ENCODE data around the gene KRTAP17-1.
"Not testable (repeated sequence)": the region's sequence is repeated elsewhere in the genome, so short reads cannot be mapped to it uniquely, and the experiment has no call there.

Gene KRTAP17-1
- total RNA-seq, result 0 reads per million in 2 donors

DNA sequence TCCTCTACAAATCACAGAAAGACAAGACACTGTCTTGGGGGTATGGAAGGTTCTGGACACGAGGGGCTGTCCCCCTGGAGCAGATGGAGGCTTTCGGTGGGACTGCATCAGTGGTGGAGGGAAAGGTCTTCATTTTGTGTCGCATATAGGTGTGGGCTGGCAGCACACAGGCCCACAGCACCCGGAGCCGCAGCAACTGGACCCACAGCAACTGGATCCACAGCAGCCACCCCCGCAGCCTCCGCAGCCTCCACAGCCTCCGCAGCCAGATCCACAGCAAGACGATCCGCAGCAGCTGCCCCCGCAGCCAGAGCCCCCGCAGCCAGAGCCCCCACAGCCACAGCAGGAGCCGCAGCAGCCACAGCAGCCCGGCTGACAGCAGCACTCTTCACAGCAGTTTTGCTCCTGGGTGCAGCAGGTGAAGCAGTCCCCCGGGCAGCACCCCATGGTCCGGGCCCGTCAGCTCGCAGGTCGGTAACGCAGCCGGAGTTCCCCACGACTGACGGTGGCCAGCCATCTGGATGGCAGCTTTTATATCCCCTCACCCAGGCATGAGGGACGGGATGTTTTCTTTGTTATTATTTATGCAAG lies at the start of gene KRTAP17-1:
TSS of gene KRTAP17-1 (minus strand) at position 507 of the 591 bp plus-strand sequence. CDS start at position 447, 60 bp downstream.
- no peak for DNase-seq

GRCh38 chr17:41363881-41364280 lies 48.4 kb upstream of the KRTAP17-1 start:
- no peak for DNase-seq

DNA sequence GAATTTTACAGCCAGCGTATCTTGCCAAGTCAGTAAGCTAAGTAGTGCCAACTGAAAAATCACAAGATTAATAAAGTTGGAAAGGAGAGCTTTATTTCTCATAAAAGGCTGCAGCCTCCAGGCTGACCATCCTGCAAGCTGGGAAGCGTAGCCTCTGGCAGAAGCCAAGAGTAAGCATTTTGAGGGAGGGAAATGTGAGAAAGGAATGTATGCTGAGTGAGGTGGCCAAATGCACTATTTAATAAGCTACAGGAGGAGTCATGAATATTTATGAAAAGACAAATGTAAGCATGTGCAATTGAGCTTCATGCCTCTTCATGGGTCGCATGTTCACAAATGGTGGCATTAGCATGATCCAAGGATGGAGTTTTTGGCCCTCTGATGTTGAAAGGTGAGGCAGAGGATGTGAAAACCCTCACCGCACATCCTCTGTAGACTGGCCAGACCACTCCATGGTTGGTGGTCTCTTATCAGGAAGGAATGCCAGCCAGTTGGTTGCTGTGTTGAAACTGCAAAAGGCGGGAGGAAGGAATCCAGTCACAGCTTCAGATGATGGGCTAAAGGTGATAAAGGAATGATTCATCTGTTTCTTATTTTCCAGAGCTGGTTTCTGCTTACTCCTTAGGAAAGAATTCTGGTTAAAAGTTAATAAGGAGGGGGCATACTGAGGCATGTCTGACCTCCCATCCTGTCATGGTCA lies 44.9 kb upstream of the KRTAP17-1 start:
- no peak for DNase-seq

DNA sequence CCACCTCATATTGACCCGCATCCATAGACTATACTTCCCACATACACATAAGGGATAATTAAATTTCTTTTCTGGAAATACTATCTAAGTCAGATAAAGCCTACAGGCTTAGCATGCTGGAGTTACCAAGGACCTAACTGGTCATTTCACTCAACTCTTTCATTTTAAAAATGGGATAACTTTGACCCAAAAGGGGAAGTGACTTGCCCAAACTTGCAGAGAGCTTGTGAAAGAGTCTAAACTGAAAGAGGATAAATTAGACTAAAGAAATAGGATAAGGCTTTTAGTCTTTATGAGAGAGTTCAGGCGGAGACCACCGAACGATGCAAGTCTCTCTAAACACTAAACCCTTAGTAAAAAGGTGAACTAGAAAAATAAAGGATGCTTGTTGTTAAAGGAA lies 39.0 kb upstream of the KRTAP17-1 start:
- DNase-seq, result no peak

GRCh38 chr17:41352597-41353366 lies 37.3 kb upstream of the KRTAP17-1 start:
- DNase-seq, result no peak

- no peak for DNase-seq
Observed at GRCh38 chr17:41351177-41351576, 35.7 kb upstream of the KRTAP17-1 start.

DNA sequence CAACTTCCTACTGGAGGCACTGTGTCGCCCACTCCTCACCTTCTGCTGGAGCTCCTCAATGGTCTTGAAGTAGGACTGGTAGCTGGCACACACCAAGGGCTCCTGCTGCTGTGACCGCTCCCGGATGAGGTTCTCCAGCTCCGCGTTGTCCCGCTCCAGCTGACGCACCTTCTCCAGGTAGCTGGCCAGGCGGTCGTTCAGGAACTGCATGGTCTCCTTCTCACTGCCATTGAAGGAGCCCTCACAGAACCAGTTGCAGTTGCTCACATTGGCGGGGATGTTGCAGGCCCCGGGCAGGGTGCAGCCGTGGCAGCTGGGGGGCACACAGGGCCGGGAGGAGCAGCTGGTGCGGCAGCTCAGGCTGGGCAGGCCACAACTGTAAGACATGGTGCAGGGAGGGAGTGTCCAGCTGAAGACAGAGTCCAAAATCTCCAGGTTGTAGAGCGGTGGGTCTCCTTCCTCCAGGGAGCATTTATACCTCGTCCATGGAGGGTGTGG lies 34.9 kb upstream of the KRTAP17-1 start, which contains the start of gene KRT33A:
TSS of gene KRT33A (minus strand) at position 448 of the 498 bp plus-strand sequence. CDS start at position 387, 61 bp downstream.
- DNase-seq, result not testable (repeated sequence)

DNA sequence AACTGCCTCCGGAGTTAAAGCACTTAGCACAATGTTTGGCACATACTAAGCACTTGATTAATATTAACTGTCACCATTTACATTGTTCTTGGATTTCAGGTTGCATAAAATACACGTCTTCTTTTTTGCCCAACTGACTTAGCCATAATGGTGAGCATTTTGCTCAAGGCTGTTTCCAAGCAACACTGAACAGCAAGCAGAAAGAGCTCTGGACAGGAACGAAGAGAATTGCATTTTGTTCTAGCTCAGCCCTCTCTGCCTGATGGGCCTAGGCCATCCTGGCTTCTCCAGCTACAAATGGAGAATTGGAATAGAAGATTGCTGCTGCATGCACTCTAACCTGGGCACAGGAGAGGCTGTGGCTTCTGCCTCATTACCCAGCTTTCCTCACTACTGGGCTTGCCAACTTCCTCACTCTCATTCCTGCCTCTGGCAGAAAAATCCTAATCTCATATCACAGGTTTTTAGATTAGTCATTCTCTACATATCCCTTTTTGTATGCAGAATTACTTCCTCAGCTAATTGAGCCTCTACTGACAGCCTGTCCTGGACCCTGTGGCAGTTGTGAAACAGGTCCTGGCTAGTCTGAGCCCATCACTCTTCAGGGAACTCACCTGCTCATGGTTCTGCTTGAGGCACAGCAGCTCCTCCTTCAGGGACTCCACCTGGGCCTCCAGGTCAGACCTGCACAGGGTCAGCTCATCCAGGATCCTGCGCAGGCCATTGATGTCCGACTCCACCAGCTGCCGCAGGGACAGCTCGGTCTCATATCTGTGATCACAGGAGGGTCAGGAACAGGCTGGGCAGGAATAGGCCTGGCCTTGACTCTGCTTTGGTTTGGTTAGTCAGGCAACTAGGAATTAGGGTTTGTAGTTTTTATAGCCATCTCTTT lies 32.6 kb upstream of the KRTAP17-1 start:
- DNase-seq, result no peak

DNA sequence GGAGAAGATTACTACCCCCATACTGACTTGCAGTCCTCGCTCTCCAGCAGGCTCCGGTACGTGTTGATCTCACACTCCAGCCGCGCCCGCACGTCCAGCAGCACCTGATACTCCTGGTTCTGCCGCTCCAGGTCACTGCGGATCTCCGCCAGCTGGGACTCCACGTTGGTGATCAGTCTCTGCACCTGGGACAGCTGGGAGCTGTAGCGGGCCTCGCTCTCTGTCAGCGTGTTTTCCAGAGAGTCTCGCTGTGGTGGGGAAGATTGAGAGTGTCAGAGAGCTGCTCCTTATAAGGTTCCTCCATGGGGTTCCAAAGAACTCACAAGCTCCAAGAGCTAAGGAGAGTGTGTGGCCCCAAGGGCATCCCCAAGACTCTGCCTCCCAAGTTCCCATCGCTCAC lies 30.9 kb upstream of the KRTAP17-1 start:
- DNase-seq, result not testable (repeated sequence)

DNA sequence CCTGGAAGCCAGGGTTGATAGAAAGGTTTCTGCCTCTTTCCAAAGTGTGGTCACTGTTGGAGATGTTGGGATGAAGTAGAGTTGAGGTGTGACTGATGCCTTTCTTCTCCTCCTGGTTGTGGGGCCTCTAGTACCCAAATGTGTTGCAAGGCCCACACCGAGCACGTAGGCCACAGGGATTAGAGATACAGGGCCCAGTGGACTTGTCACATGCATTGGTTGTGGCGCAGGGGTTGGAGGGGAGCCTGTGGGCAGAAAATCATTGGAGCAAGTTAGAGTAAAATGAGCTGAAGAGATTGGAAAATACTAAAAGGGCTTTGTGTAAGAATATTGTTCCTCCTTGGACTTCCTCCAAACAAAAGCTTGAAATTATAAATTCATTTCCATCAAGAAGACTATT lies 30.5 kb upstream of the KRTAP17-1 start:
- DNase-seq, result no peak

DNA sequence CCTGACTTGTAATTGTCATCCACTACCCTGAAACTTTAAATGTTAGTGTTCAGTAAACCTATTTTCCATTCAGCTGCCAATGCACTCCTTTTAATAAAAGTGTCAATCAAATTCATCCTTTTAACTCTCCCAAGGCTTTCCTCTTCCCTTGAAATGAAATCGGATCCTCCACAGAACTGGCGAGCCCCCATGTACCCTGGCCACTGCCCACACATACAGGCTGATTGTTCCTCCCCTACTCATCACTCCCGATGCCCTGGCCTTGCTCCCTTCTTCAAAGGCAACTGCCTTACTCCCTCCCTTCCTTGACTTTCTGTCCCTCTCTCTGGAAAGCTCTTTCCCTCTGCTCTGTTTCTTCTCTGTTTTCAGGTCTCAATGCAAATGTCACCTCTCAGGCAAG lies 27.5 kb upstream of the KRTAP17-1 start:
- no peak for DNase-seq

GRCh38 chr17:41340934-41341861 lies 25.7 kb upstream of the KRTAP17-1 start:
- DNase-seq, result peak in 3 of 5 experiments; percentile 41 to 93 (median 81)

GRCh38 chr17:41340494-41340893 lies 25.0 kb upstream of the KRTAP17-1 start:
- DNase-seq, result no peak

DNA sequence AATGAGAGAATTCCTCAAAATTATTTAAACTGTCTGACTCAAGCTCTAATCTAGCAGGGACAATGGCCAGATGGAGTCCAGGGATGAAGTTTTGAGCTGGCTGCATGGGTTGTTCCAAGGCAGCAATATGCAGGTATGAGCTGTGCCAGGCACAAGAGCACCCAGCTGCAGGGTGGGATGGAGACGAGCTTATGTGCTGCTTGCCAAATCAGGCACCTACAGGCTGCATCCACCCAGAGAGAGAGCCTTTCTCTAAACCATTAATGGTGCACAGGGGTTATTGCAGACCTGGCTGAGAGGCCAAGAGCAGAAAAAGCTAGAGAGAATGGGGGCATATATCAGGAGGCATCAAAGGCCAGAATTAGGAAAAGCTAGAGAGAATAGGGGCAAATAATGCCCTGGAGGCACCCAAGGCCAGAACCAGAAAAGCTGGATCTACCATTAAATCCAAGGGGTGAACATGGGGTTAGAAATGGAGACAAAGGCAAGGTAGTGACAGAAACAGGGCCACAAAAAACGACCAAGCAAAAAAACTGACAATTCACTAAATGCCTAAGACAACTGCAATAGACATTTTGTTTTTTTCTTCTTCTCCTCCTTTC lies 24.2 kb upstream of the KRTAP17-1 start:
- DNase-seq, result no peak

- peak in 2 of 5 experiments; percentile 85 to 87 for DNase-seq
Observed at GRCh38 chr17:41338961-41339485, 23.5 kb upstream of the KRTAP17-1 start.

DNA sequence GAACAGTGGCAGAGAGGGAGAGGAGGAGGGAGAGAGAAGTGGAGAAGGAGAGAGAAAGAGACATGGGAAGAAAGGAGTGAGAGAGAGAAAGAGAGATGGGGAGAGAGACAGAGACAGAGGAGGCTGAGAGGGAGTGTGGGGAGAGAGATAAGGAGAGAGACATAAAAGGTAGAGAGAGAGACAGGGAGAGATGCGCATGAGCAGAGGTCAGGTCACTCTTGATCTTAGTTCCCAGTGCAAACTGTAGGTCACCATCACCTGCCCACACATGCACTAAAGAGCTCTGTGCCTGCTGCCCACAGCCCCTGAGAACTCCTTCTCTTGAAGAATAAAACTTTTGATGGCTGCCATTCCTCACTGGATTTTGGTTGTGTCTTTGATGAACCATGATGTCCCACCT lies 20.2 kb upstream of the KRTAP17-1 start:
- no peak for DNase-seq

DNA sequence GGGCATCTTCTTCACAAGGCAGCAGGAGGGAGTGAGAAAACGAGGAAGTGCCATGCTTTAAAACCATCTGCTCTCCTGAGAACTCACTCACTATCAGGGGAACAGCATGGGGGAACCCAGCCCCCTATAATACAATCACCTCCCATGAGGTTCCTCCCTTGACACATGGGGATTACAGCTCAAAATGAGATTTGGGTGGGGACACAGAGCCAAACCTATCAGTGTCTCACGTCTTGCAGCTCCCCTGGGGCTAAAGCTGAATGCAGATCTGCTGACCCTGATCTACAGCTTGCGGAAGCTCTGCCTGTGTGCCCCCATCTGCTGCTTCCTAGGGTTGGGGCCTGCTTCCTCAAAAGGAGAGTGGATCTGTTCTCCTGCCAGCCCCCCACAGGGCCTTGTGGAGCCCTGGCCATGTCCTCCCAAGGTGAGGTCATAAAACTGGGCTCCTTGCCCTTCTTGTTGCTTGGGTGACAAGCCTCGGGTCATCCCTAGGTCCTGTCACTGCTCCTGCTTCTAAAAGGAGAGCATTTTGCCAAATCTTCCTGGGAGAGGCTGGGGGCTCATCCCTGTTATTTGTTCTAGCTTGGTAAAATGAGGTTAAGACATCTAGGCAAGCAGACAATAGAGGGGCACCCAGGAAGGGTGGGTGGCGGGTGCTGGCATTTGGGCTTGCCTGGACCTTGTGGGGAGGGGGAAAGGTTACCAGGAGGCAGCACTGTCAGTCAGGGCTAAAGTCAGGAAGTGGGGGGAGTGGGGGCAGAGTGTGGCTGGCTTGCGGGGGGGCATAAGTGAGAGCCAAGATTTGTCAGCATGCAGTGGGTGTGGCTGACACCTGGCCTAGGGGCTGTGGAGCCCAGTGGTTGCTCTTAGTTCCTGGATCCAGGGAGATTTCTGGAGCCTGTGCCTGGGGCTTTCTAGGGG lies 19.1 kb upstream of the KRTAP17-1 start:
- peak in 1 of 5 experiments; percentile 45 for DNase-seq

- DNase-seq, result no peak
Observed at GRCh38 chr17:41333836-41334235, 18.3 kb upstream of the KRTAP17-1 start.

DNA sequence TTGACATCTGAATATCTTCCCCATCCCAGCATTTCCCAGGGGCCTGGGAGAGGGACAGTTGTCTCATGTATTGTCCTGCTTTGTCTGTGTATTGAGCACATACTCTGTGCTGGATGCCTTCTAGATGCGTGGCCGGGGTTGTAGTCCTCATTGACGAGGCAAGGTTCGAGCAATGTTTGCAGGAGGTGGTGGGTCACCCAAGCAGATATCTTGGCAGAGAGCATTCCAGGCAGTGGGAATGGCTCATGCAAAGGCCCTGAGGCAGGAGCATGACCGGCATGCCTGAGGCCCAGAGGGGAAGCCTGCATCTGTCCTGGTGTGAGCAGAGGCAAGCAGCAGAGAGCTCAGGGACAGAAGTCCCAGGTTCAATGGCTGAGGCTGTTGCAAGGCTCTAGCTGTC lies 17.6 kb upstream of the KRTAP17-1 start:
- DNase-seq, result no peak
